Transverse colon (tissue), 4 donors: Measurements from ENCODE around the gene ACVR1B. TPM values are rescaled to one million over a fixed set of nuclear protein-coding genes. Genes with fewer than 3 reads are reported as not detected.

ENCODE experiments used
- DNase-seq: peaks from one replicate; pipeline ENCODE4 v3.0.0-alpha.2; 2019
- H3K27ac ChIP-seq, 4 donors: fragments of 200-600 bp; sonication (generic); 2 replicates each; pipeline ENCODE4 v1.5.1; 2016 to 2018; ENCODE audit warnings: inconsistent platforms in 4 of 4
- H3K27me3 ChIP-seq: fragments of 200-600 bp; sonication (generic); 2 replicates; pipeline ENCODE4 v1.5.1; 2017; ENCODE audit warnings: inconsistent platforms
- H3K36me3 ChIP-seq, 4 donors: fragments of 200-600 bp; sonication (generic); 2 replicates each; pipeline ENCODE4 v1.5.1; 2017 to 2019; ENCODE audit warnings: inconsistent platforms in 4 of 4
- H3K4me1 ChIP-seq, 4 donors: fragments of 200-600 bp; sonication (generic); 2 replicates each; pipeline ENCODE4 v1.5.1; 2017 to 2020; ENCODE audit warnings: inconsistent platforms in 4 of 4
- H3K4me3 ChIP-seq, 4 donors: fragments of 200-600 bp; sonication (generic); 1 replicate in 1 of 4; 2 replicates in 3 of 4; pipeline versions ENCODE4 v1.5.1 to v1.6.1; 2017 to 2019; ENCODE audit warnings: inconsistent platforms in 4 of 4
- H3K9me3 ChIP-seq, 2 donors: fragments of 200-600 bp; sonication (generic); 2 replicates each; pipeline ENCODE4 v1.5.1; 2017 to 2019; ENCODE audit warnings: inconsistent platforms in 2 of 2
- CTCF ChIP-seq, 5 experiments: fragments of 200-600 bp in 3 of 5; fragments of 450-650 bp in 2 of 5; sonication (generic) in 3 of 5; IDR thresholded peaks; 1 replicate in 2 of 5; 2 replicates in 3 of 5; pipeline ENCODE4 v1.5.1; 2016 to 2017; ENCODE audit warnings: antibody characterized with exemption in 5 of 5, inconsistent platforms in 3 of 5, mild to moderate bottlenecking in 2 of 5, moderate library complexity in 1 of 5
- EP300 ChIP-seq: sonication (generic); formaldehyde crosslinking; IDR thresholded peaks from one replicate; pipeline ENCODE4 v1.6.1; 2017; ENCODE audit warnings: antibody characterized with exemption, low read depth
- POLR2A ChIP-seq: fragments of 450-650 bp; IDR thresholded peaks from one replicate; pipeline ENCODE4 v1.6.1; 2016; ENCODE audit warnings: antibody characterized with exemption, mild to moderate bottlenecking, moderate library complexity
- POLR2AphosphoS5 ChIP-seq, 3 donors: sonication (generic); formaldehyde crosslinking; IDR thresholded peaks; one replicate each; pipeline ENCODE4 v1.6.1; 2016; ENCODE audit warnings: antibody characterized with exemption in 3 of 3
- WGBS, 2 donors: methylation state at CpG; one replicate each; pipeline ENCODE4 v1.1.5; 2018; ENCODE audit warnings: low coverage in 1 of 2; 5-methylcytosine and 5-hydroxymethylcytosine counted together
- in situ Hi-C, 4 donors: fragments of 200-750 bp; cut with MboI; loops; one replicate each; pipeline versions ENCODE4 v1.15.0 to v1.15.1; 2017; ENCODE audit warnings: low sequenced_read_pairs in 3 of 4, low pct_ligation_motif_present in 1 of 4, low pct_unique_long_range_greater_than_20kb in 1 of 4
- intact Hi-C: fragments of 100-400 bp; cut with DNase I; formaldehyde crosslinking; loops from one replicate; pipeline ENCODE4 v1.15.1; 2023; ENCODE audit warnings: low total_unique reads
- small RNA-seq, 4 donors: library from RNA; depleted of rRNA; stranded (forward); fragments of <200 nt; gene quantifications; one replicate each; pipeline ENCODE3, GENCODE V24; 2016
- total RNA-seq, 4 donors: library from RNA; depleted of rRNA; stranded (reverse); fragments of >200 nt; gene quantifications; one replicate each; pipeline ENCODE4 v1.1.0, GENCODE V29; 2016

Gene ACVR1B
- total RNA-seq, 4 donors from 2014 or later: 22.5 to 96.9 (median 68.7) TPM

- Histone ChIP-seq H3K36me3 (no peaks in the 10 kb centered on the region), H3K27me3 (no peaks in the 10 kb centered on the region), H3K9me3 (no peaks in the 10 kb centered on the region), H3K4me1 (peaks cover 23 to 41% (median 27%) of the 10 kb centered on the region in 4 donors), H3K27ac (peak overlapping the region; percentile 72 to 90 (median 77)), H3K4me3 (no peak overlapping the region)
- in situ Hi-C loops: no loop called here
- no peak for TF ChIP-seq CTCF (IDR thresholded peaks at IDR 0.05)
- TF ChIP-seq EP300: no peak
- TF ChIP-seq POLR2A: no peak
- no peak for TF ChIP-seq POLR2AphosphoS5 (IDR thresholded peaks at IDR 0.05)
- DNase-seq: no peak
- intact Hi-C loops: no loop called here
- WGBS, 2 donors: 85% methylated on average over 8 of the region's 8 CpGs; no CpG with 5 or more reads in 1 of the 2 donors
Observed at GRCh38 chr12:52042706-52043385, 91.3 kb downstream of the ACVR1B start.

- Histone ChIP-seq H3K9me3 (no peaks in the 10 kb centered on the region), H3K27ac (peak overlapping the region; percentile 72 to 90 (median 77)), H3K4me1 (peaks cover 23 to 34% (median 25%) of the 10 kb centered on the region in 4 donors), H3K36me3 (no peaks in the 10 kb centered on the region), H3K27me3 (no peaks in the 10 kb centered on the region), H3K4me3 (no peak overlapping the region)
- no peak for DNase-seq
- TF ChIP-seq CTCF (IDR thresholded peaks at IDR 0.05) (no peak), EP300 (no peak), POLR2AphosphoS5 (IDR thresholded peaks at IDR 0.05) (peak in 1 of 3 donors; percentile 44)
- intact Hi-C loops (no loop called here), in situ Hi-C loops (no loop called here)
- 75% methylated on average over 20 of the region's 21 CpGs; no CpG with 5 or more reads in 1 of the 2 donors for WGBS, 2 donors
Observed at GRCh38 chr12:52043386-52044212, 92.1 kb downstream of the ACVR1B start.

GRCh38 chr12:52044292-52044983 is 92.9 kb downstream of the ACVR1B start:
- intact Hi-C loops: no loop called here
- H3K36me3 ChIP-seq: no peaks in the 10 kb centered on the region
- H3K4me3 ChIP-seq: no peak overlapping the region
- DNase-seq: peak; percentile 57
- H3K9me3 ChIP-seq: no peaks in the 10 kb centered on the region
- peaks cover 23 to 31% (median 25%) of the 10 kb centered on the region in 4 donors for H3K4me1 ChIP-seq
- 71 to 73% methylated on average over 8 to 17 of the region's 18 CpGs for WGBS, 2 donors
- in situ Hi-C loops: no loop called here
- peak overlapping the region; percentile 72 to 90 (median 77) for H3K27ac ChIP-seq
- no peak for TF ChIP-seq EP300
- TF ChIP-seq POLR2AphosphoS5 (IDR thresholded peaks at IDR 0.05): peak; percentile 7 to 49 (median 12)
- H3K27me3 ChIP-seq: no peaks in the 10 kb centered on the region

- intact Hi-C loops: no loop called here
- in situ Hi-C loops: no loop called here
- Histone ChIP-seq H3K4me1 (peaks cover 33 to 43% (median 36%) of the 10 kb centered on the region in 4 donors), H3K27me3 (no peaks in the 10 kb centered on the region), H3K27ac (peak overlapping the region; percentile 72 to 90 (median 77)), H3K9me3 (no peaks in the 10 kb centered on the region), H3K4me3 (no peak overlapping the region), H3K36me3 (no peaks in the 10 kb centered on the region)
- peak; percentile 77 for DNase-seq
- WGBS, 2 donors: 8% methylated on average over 4 of the region's 4 CpGs; no CpG with 5 or more reads in 1 of the 2 donors
- TF ChIP-seq EP300: no peak
- no peak for TF ChIP-seq POLR2A
- TF ChIP-seq POLR2AphosphoS5 (IDR thresholded peaks at IDR 0.05): peak in 1 of 3 donors; percentile 53
- no peak for TF ChIP-seq CTCF (IDR thresholded peaks at IDR 0.05)
Observed at GRCh38 chr12:52045794-52046199, 94.3 kb downstream of the ACVR1B start.

Small RNA genes lying within 50 kb of the gene (small RNA-seq; reads per million reads assigned to genes)
- gene RNU6-574P: 0 reads per million in 4 donors

Other genes with a start within 250 kb of the ACVR1B start
- gene FIGNL2, start 103.0 kb upstream of the ACVR1B start, total RNA-seq: not detected
- not detected for gene ANKRD33, start 63.6 kb upstream of the ACVR1B start, total RNA-seq
- 100 to 1,000 TPM; 115 to 440 (median 137) TPM for gene ACVRL1, start 44.2 kb upstream of the ACVR1B start, total RNA-seq
- 10 to 100 TPM in 2 of 4 donors, 1 to 10 TPM in 2; 5.9 to 20.6 (median 9.7) TPM for gene TAMALIN, start 55.2 kb downstream of the ACVR1B start, total RNA-seq
- gene NR4A1, start 99.7 kb downstream of the ACVR1B start, total RNA-seq: 100 to 1,000 TPM in 1 of 4 donors, 10 to 100 TPM in 3; 50.7 to 102 (median 76.9) TPM
- gene ATG101, start 118.3 kb downstream of the ACVR1B start, total RNA-seq: 10 to 100 TPM; 15.7 to 64.1 (median 51.6) TPM
- 1 to 10 TPM in 1 of 4 donors, under 1 TPM in 2, not detected in 1; 0.64 to 1.5 (median 0.80) TPM for gene SMIM41, start 128.0 kb downstream of the ACVR1B start, total RNA-seq
- gene KRT80, start 240.3 kb downstream of the ACVR1B start, total RNA-seq: under 1 TPM in 1 of 4 donors, not detected in 3; 0.14 TPM